ENCODE results near the gene CD244. TPM values are rescaled to one million over a fixed set of nuclear protein-coding genes. Genes with fewer than 3 reads are reported as not detected.

CD244 gene
- total and polyA plus RNA-seq, 9 donors = 0.13 to 1.3 (median 0.30) TPM

DNA sequence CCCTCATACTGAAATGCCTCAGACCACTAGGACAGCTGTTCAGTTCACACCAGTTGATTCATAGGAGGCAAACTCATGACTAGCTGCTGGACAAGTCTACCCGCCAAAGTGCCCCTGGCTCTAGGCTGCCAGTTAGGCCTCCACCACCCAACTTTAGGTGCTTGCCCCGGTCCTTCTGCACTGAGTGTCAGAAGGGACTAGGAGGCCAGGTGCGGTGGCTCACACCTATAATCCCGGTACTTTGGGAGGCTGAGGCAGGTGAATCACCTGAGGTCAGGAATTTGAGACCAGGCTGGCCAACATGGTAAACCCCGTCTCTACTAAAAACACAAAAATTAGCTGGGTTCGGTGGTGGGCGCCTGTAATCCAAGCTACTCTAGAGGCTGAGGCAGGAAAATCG, 47.8 kb downstream of the CD244 start:
- Histone ChIP-seq H3K27ac (ENCODE audit: low read length) (no peak overlapping the region), H3K9me3 (replicated peaks; ENCODE audit: control insufficient read depth, low read depth, low read length) (no peaks in the 10 kb centered on the region), H3K36me3 (ENCODE audit: control insufficient read depth, insufficient read depth, low read length) (no peaks in the 10 kb centered on the region), H3K4me1 (ENCODE audit: control insufficient read depth, insufficient read depth, low read length) (no peaks in the 10 kb centered on the region), H3K27me3 (ENCODE audit: control insufficient read depth, insufficient read depth, low read length) (no peaks in the 10 kb centered on the region), H3K4me3 (ENCODE audit: low read length) (no peak overlapping the region)
- 91% methylated on average over 7 of the region's 8 CpGs for WGBS (ENCODE audit: insufficient coverage)
- DNase-seq = no peak

DNA sequence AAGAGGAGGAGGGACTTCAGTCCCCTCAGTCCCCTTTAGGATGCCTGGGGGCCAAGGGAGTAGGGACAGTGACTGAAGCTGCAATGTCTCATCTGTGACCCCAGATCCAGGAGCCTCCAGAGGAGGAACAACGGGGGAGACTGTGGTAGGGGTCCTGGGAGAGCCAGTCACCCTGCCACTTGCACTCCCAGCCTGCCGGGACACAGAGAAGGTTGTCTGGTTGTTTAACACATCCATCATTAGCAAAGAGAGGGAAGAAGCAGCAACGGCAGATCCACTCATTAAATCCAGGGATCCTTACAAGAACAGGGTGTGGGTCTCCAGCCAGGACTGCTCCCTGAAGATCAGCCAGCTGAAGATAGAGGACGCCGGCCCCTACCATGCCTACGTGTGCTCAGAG, 48.4 kb downstream of the CD244 start:
- Histone ChIP-seq H3K4me1 (ENCODE audit: control insufficient read depth, insufficient read depth, low read length) (no peaks in the 10 kb centered on the region), H3K36me3 (ENCODE audit: control insufficient read depth, insufficient read depth, low read length) (no peaks in the 10 kb centered on the region), H3K27ac (ENCODE audit: low read length) (no peak overlapping the region), H3K9me3 (replicated peaks; ENCODE audit: control insufficient read depth, low read depth, low read length) (no peaks in the 10 kb centered on the region), H3K4me3 (ENCODE audit: low read length) (no peak overlapping the region), H3K27me3 (ENCODE audit: control insufficient read depth, insufficient read depth, low read length) (no peaks in the 10 kb centered on the region)
- no peak for DNase-seq
- WGBS (ENCODE audit: insufficient coverage) = 75% methylated on average over 5 of the region's 6 CpGs

DNA sequence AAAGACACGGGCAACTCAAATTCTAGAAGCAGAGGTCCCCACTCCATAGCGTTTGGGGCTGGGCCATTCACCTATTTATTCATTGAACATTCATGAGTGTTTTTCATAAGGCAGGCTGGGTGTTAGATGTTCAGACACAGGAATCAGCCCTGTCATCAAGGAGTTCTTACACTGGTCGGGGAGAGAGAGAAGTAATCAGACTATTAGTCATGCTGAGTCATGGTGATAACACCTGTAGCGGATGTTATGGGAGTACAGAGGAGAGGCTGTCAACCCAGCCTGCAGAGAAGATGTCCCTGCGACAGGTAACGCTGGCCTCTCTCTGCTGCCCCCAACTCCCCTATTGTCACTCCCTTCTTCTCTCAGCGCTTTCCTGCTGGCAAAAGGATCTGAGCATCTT, 49.5 kb downstream of the CD244 start:
- DNase-seq = no peak
- Histone ChIP-seq H3K36me3 (ENCODE audit: control insufficient read depth, insufficient read depth, low read length) (no peaks in the 10 kb centered on the region), H3K4me3 (ENCODE audit: low read length) (no peak overlapping the region), H3K27me3 (ENCODE audit: control insufficient read depth, insufficient read depth, low read length) (no peaks in the 10 kb centered on the region), H3K4me1 (ENCODE audit: control insufficient read depth, insufficient read depth, low read length) (no peaks in the 10 kb centered on the region), H3K9me3 (replicated peaks; ENCODE audit: control insufficient read depth, low read depth, low read length) (no peaks in the 10 kb centered on the region), H3K27ac (ENCODE audit: low read length) (no peak overlapping the region)
- 67% methylated on average over 1 of the region's 7 CpGs for WGBS (ENCODE audit: insufficient coverage)

DNA sequence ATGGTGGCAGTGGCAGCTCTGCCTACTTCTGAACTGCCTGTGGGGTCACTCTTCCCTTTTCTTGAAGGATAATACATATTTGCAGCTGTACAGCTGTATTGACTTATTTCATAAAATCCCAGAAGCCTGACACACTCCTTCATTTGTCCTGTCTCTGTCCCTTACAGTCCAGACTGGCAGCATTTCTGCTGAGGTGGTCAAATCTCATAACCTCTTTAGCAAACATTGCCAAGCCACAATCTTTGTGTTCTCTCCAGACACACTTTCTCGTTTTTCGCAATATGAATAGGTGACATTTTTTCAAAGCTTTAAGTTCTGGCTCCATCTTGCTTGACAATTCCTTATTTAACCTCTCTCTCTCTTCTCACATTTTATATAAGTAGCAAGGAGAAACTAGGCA, 51.5 kb downstream of the CD244 start:
- DNase-seq = no peak
- Histone ChIP-seq H3K4me1 (ENCODE audit: control insufficient read depth, insufficient read depth, low read length) (no peaks in the 10 kb centered on the region), H3K4me3 (ENCODE audit: low read length) (no peak overlapping the region), H3K9me3 (replicated peaks; ENCODE audit: control insufficient read depth, low read depth, low read length) (peaks cover 5% of the 10 kb centered on the region), H3K36me3 (ENCODE audit: control insufficient read depth, insufficient read depth, low read length) (no peaks in the 10 kb centered on the region), H3K27ac (ENCODE audit: low read length) (no peak overlapping the region), H3K27me3 (ENCODE audit: control insufficient read depth, insufficient read depth, low read length) (no peaks in the 10 kb centered on the region)
- no CpG with 5 or more reads among the region's 2 CpGs for WGBS (ENCODE audit: insufficient coverage)

DNA sequence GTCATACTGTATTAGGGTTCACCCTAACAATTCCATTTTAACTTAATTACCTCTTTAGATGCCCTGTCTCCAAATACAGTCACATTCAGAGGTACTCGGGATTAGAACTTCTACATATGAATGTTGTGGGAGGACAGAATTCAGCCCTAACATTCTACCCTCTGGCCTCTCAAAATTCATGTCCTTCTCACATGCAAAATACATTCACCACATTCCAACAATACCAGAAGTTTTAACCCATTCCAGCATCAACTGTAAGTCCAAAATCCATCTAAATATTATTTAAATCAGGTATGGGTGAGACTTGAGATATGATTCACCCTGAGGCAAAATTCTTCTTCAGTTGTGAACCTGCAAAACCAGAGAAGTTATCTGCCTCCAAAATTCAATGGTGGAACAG, 52.2 kb downstream of the CD244 start:
- Histone ChIP-seq H3K4me1 (ENCODE audit: control insufficient read depth, insufficient read depth, low read length) (no peaks in the 10 kb centered on the region), H3K4me3 (ENCODE audit: low read length) (no peak overlapping the region), H3K36me3 (ENCODE audit: control insufficient read depth, insufficient read depth, low read length) (no peaks in the 10 kb centered on the region), H3K27ac (ENCODE audit: low read length) (no peak overlapping the region), H3K9me3 (replicated peaks; ENCODE audit: control insufficient read depth, low read depth, low read length) (peaks cover 5% of the 10 kb centered on the region), H3K27me3 (ENCODE audit: control insufficient read depth, insufficient read depth, low read length) (no peaks in the 10 kb centered on the region)
- WGBS (ENCODE audit: insufficient coverage) = no CpG with 5 or more reads among the region's 1 CpG
- no peak for DNase-seq

DNA sequence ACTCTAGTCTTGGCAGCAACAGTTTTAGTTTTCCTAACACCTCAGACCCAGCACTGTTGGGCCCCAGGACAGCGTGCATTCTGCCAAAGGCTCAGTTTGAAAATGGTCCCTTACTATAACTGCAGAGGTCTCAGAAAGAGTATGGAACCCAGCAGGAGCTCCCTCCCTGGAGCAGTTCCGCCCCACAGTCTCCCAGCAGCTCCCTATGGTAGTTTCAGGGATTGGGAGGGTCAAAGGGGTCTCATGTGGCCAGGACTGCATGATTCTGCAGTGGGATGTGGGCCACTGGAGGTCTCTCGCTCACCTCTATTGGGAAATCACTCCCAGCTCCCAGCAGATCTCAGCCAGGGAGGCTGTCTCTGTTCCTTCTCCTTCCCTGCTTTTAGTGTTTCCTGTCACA, 54.4 kb downstream of the CD244 start:
- no peak overlapping the region for H3K27ac ChIP-seq (ENCODE audit: low read length)
- WGBS (ENCODE audit: insufficient coverage) = 80% methylated on average over 1 of the region's 3 CpGs
- no peaks in the 10 kb centered on the region for H3K36me3 ChIP-seq (ENCODE audit: control insufficient read depth, insufficient read depth, low read length)
- H3K4me3 ChIP-seq (ENCODE audit: low read length) = no peak overlapping the region
- H3K9me3 ChIP-seq (replicated peaks; ENCODE audit: control insufficient read depth, low read depth, low read length) = peaks cover 5% of the 10 kb centered on the region
- H3K27me3 ChIP-seq (ENCODE audit: control insufficient read depth, insufficient read depth, low read length) = no peaks in the 10 kb centered on the region
- no peaks in the 10 kb centered on the region for H3K4me1 ChIP-seq (ENCODE audit: control insufficient read depth, insufficient read depth, low read length)
- DNase-seq = no peak

DNA sequence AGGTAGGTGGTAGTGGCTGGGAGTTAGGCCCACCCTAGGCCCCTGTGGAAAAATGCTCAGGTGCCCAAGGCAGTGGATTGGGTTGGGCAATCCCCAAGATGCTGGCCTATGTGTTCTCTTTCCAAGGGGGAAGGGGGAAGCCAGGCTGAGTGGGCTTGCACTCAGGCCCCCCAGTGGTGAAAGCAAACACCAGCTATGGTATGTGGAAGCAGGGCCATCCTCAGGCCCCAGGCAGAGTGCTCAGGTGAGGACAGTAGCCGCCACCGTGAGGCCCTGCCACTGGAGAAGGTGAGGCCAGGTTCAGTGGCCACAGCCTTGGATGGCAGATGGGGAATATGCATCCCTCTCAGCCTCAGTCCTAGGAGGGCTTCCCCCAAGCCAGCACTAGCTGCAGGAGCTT, 54.9 kb downstream of the CD244 start:
- DNase-seq = no peak
- no peaks in the 10 kb centered on the region for H3K4me1 ChIP-seq (ENCODE audit: control insufficient read depth, insufficient read depth, low read length)
- no peak overlapping the region for H3K4me3 ChIP-seq (ENCODE audit: low read length)
- peaks cover 5% of the 10 kb centered on the region for H3K9me3 ChIP-seq (replicated peaks; ENCODE audit: control insufficient read depth, low read depth, low read length)
- no peaks in the 10 kb centered on the region for H3K27me3 ChIP-seq (ENCODE audit: control insufficient read depth, insufficient read depth, low read length)
- no peak overlapping the region for H3K27ac ChIP-seq (ENCODE audit: low read length)
- 90% methylated on average over 2 of the region's 2 CpGs for WGBS (ENCODE audit: insufficient coverage)
- no peaks in the 10 kb centered on the region for H3K36me3 ChIP-seq (ENCODE audit: control insufficient read depth, insufficient read depth, low read length)

DNA sequence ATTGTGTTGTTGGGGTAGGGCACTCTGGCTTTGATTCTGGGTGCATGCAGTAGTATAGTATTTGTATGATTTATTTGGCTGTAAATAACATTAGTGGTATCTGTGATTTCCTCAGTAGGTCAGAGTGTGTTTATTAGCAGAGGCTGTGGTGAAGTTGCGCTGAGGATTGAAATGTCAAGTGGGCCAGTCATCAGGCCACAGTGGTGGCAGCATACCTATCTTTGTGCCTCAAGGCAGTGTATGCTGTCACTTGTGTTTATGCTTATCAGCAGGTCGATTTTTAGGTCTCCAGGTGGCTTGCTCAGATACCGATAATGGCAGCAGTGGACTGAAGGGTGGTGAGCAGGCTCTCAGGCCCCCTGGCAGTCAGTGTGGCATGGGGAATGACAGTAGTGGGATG, 55.4 kb downstream of the CD244 start:
- no peak for DNase-seq
- H3K27me3 ChIP-seq (ENCODE audit: control insufficient read depth, insufficient read depth, low read length) = no peaks in the 10 kb centered on the region
- H3K36me3 ChIP-seq (ENCODE audit: control insufficient read depth, insufficient read depth, low read length) = no peaks in the 10 kb centered on the region
- H3K9me3 ChIP-seq (replicated peaks; ENCODE audit: control insufficient read depth, low read depth, low read length) = peaks cover 5% of the 10 kb centered on the region
- no peak overlapping the region for H3K4me3 ChIP-seq (ENCODE audit: low read length)
- no peaks in the 10 kb centered on the region for H3K4me1 ChIP-seq (ENCODE audit: control insufficient read depth, insufficient read depth, low read length)
- 81% methylated on average over 3 of the region's 3 CpGs for WGBS (ENCODE audit: insufficient coverage)
- H3K27ac ChIP-seq (ENCODE audit: low read length) = no peak overlapping the region

DNA sequence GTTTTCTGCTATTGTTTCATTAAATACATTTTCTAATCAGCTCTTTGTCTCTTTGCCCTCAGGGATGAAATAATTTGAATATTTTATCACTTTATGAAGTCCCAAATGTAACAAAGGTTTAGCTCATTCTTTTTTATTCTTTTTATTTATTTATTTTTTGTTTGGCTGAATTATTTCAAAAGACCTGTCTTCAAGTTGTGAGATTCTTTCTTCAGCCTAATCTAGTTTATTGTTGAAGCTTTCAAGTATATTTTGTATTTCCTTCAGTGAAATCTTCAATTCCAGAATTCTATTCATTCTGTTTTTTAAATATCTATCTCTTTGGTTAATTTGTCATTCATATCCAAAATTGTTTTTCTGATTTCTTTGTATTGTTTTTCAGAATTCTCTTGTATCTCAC, 55.9 kb downstream of the CD244 start:
- Histone ChIP-seq H3K27ac (ENCODE audit: low read length) (no peak overlapping the region), H3K4me3 (ENCODE audit: low read length) (no peak overlapping the region), H3K36me3 (ENCODE audit: control insufficient read depth, insufficient read depth, low read length) (no peaks in the 10 kb centered on the region), H3K4me1 (ENCODE audit: control insufficient read depth, insufficient read depth, low read length) (no peaks in the 10 kb centered on the region), H3K9me3 (replicated peaks; ENCODE audit: control insufficient read depth, low read depth, low read length) (peaks cover 5% of the 10 kb centered on the region), H3K27me3 (ENCODE audit: control insufficient read depth, insufficient read depth, low read length) (no peaks in the 10 kb centered on the region)
- no peak for DNase-seq

DNA sequence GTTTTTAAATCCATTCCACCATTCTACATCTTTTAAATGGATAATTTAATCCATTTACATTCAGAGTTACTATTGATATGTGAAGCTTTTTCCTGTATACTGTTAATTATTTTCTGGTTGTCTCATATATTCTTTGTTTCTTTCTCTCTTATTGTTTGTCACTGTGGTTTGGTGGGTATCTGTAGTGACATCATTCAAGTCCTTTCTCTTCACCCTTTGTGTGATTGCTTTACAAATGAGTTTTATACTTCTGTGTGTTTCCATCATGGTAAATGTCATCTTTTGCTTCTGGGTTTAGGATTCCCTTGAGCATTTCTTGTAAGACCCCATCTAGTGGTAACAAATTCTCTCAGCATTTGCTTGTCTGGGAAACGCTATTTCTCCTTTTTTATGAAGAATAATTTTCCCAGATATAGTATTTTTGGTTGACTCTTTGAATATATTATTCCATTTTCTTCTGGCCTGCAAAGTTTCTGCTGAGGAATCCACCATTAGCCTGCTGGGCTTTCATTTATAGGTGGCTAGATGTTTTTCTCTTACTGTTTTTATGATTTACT, 56.5 kb downstream of the CD244 start:
- no peaks in the 10 kb centered on the region for H3K36me3 ChIP-seq (ENCODE audit: control insufficient read depth, insufficient read depth, low read length)
- H3K27ac ChIP-seq (ENCODE audit: low read length) = no peak overlapping the region
- no peaks in the 10 kb centered on the region for H3K27me3 ChIP-seq (ENCODE audit: control insufficient read depth, insufficient read depth, low read length)
- H3K4me3 ChIP-seq (ENCODE audit: low read length) = no peak overlapping the region
- no peaks in the 10 kb centered on the region for H3K4me1 ChIP-seq (ENCODE audit: control insufficient read depth, insufficient read depth, low read length)
- H3K9me3 ChIP-seq (replicated peaks; ENCODE audit: control insufficient read depth, low read depth, low read length) = peaks cover 5% of the 10 kb centered on the region
- no peak for DNase-seq
- no CpG with 5 or more reads among the region's 1 CpG for WGBS (ENCODE audit: insufficient coverage)

DNA sequence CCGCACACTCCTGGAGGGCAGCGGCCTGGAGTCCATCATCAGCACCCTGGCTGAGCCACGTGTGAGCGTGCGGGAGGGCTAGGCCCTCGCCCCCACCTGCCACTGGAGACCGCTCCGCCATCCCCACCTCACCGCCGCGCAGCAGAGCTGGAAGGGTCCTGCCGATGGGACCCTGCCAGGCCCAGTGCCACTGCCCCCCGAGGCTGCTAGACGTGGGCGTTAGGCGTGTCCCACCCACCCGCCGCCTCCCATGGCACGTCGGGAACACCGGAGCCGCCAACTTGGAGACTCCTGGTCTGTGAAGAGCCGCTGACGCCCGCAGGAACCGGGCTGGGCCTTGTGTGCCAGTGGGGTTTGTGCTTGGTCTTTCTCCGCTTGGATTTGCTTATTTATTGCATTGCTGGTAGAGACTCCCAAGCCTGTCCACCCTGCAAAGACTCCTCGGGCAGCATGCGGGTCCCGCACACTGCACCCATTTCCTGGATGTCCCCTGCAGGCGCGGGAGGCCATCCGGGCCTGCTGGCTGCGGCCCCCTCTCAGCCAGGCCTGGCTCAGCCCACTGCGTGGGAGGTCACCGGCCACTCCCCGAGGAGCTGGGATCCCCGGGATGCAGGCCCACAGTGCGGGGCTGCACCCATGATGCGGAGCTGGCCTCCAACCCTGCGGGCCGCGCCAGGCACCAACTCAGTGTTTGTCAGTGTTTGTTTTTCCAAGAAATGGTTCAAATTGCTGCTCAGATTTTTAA, 60.7 kb downstream of the CD244 start:
- H3K27me3 ChIP-seq (ENCODE audit: control insufficient read depth, insufficient read depth, low read length) = no peaks in the 10 kb centered on the region
- H3K27ac ChIP-seq (ENCODE audit: low read length) = no peak overlapping the region
- no peak for DNase-seq
- WGBS (ENCODE audit: insufficient coverage) = 94% methylated on average over 36 of the region's 43 CpGs
- no peaks in the 10 kb centered on the region for H3K9me3 ChIP-seq (replicated peaks; ENCODE audit: control insufficient read depth, low read depth, low read length)
- H3K4me3 ChIP-seq (ENCODE audit: low read length) = no peak overlapping the region
- H3K4me1 ChIP-seq (ENCODE audit: control insufficient read depth, insufficient read depth, low read length) = no peaks in the 10 kb centered on the region
- H3K36me3 ChIP-seq (ENCODE audit: control insufficient read depth, insufficient read depth, low read length) = no peaks in the 10 kb centered on the region
